Caco-2 (cell line): ENCODE data around the gene MICAL3. TPM values are rescaled to one million over a fixed set of nuclear protein-coding genes. Genes with fewer than 3 reads are reported as not detected.
A peak's percentile ranks its signal among the peaks of the same experiment; 100 is the strongest.

Experiments used
- BruUV-seq: library from RNA; stranded (reverse); fragments of 400-500 nt; replicated peaks from 2 replicates; lab custom pipeline; 2021; lab: Mats Ljungman, UMichigan
- CTCF ChIA-PET: fragments of 300-600 bp; sonication (Branson Sonifier 250); formaldehyde crosslinking; loops from one replicate; lab custom pipeline; 2022; ENCODE audit warnings: antibody characterized with exemption; lab: Charles Lee
- POLR2A ChIA-PET: fragments of 300-600 bp; sonication (Branson Sonifier 250); formaldehyde crosslinking; loops from one replicate; lab custom pipeline; 2022; ENCODE audit warnings: antibody characterized with exemption; lab: Charles Lee
- DNase-seq, 2 experiments: peaks; one replicate each; pipeline versions ENCODE4 v3.0.0 to v3.0.0-alpha.2; 2020 to 2022
- H3K27me3 ChIP-seq: replicated peaks from 2 replicates; pipeline ENCODE4 v1.6.0; 2011; ENCODE audit warnings: low read length; ENCODE audit not compliant: control insufficient read depth, insufficient read depth
- H3K36me3 ChIP-seq: 2 replicates; pipeline ENCODE4 v1.5.1; 2011; ENCODE audit warnings: low read length; ENCODE audit not compliant: control insufficient read depth, insufficient read depth
- H3K4me1 ChIP-seq: fragments of 250-450 bp; sonication (Bioruptor Pico); 2 replicates; pipeline ENCODE4 v1.5.1; 2020; ENCODE audit warnings: mild to moderate bottlenecking
- H3K4me3 ChIP-seq: 2 replicates; pipeline ENCODE4 v1.5.1; 2011; ENCODE audit warnings: low read depth, mild to moderate bottlenecking, control low read depth, low read length
- H3K9me3 ChIP-seq: fragments of 250-450 bp; sonication (Bioruptor Pico); 2 replicates; pipeline ENCODE4 v1.5.1; 2020; ENCODE audit warnings: mild to moderate bottlenecking, moderate library complexity
- H3K27ac Mint-ChIP-seq: one replicate; pipeline ENCODE4 v1.8.0; 2022; ENCODE audit warnings: mixed read lengths; ENCODE audit not compliant: unreplicated experiment
- H3K27me3 Mint-ChIP-seq: one replicate; pipeline ENCODE4 v1.8.0; 2022; ENCODE audit warnings: mixed read lengths; ENCODE audit not compliant: insufficient read depth, unreplicated experiment
- H3K36me3 Mint-ChIP-seq: one replicate; pipeline ENCODE4 v1.8.0; 2022; ENCODE audit warnings: mild to moderate bottlenecking, mixed read lengths; ENCODE audit not compliant: insufficient read depth, unreplicated experiment
- H3K4me1 Mint-ChIP-seq: one replicate; pipeline ENCODE4 v1.8.0; 2022; ENCODE audit warnings: low read depth, mixed read lengths; ENCODE audit not compliant: unreplicated experiment
- H3K4me3 Mint-ChIP-seq: one replicate; pipeline ENCODE4 v1.8.0; 2022; ENCODE audit warnings: mild to moderate bottlenecking, moderate library complexity, mixed read lengths; ENCODE audit not compliant: unreplicated experiment
- H3K9me3 Mint-ChIP-seq: one replicate; pipeline ENCODE4 v1.8.0; 2022; ENCODE audit warnings: mixed read lengths; ENCODE audit not compliant: unreplicated experiment
- CTCF ChIP-seq, 2 experiments: fragments of 200-600 bp in 1 of 2; IDR thresholded peaks; 1 replicate in 1 of 2; 2 replicates in 1 of 2; pipeline versions ENCODE4 v1.5.1 to v1.8.0; 2011 to 2022; ENCODE audit warnings: antibody characterized with exemption in 1 of 2, control low read depth in 1 of 2, inconsistent platforms in 1 of 2, low read depth in 1 of 2, low read length in 1 of 2, mild to moderate bottlenecking in 1 of 2, moderate library complexity in 1 of 2; ENCODE audit not compliant: insufficient read depth in 1 of 2, severe bottlenecking in 1 of 2, unreplicated experiment in 1 of 2
- intact Hi-C: fragments of 100-400 bp; cut with micrococcal nuclease; formaldehyde crosslinking; loops from one replicate; pipeline ENCODE4 v1.10.0; 2022; ENCODE audit not compliant: unreplicated experiment
- total RNA-seq: library from RNA; stranded (reverse); gene quantifications from 2 replicates; pipeline ENCODE4 v1.2.3, GENCODE V29; 2022

MICAL3 gene
- total RNA-seq, 1 experiment from 2014 or later, result 65.6 TPM

GRCh38 chr22:18063306-18063705 lies 38.9 kb upstream of the MICAL3 start:
- H3K4me3 ChIP-seq, result no peak overlapping the region
- DNase-seq, result no peak
- H3K4me1 Mint-ChIP-seq, result peaks cover 40% of the 10 kb centered on the region
- peaks cover 57% of the 10 kb centered on the region for H3K4me1 ChIP-seq
- H3K27me3 ChIP-seq, result no peaks in the 10 kb centered on the region
- POLR2A ChIA-PET, result no interaction called here
- BruUV-seq, result no TSS peak
- no peak overlapping the region for H3K4me3 Mint-ChIP-seq
- H3K9me3 Mint-ChIP-seq, result peaks cover 19% of the 10 kb centered on the region
- no peak overlapping the region for H3K27ac Mint-ChIP-seq
- no peak for TF ChIP-seq CTCF (IDR thresholded peaks at IDR 0.05; ENCODE audit: insufficient read depth in 1 of 2, low read depth in 1 of 2, low read length in 1 of 2, severe bottlenecking in 1 of 2, unreplicated experiment in 1 of 2)
- H3K36me3 ChIP-seq, result no peaks in the 10 kb centered on the region
- CTCF ChIA-PET, result interaction anchor here (0.9 to 1.3 kb wide), 2 partner anchors 13 to 233 kb away, joined by 3 to 4 read pairs; no protein-coding TSS in a partner anchor
- H3K36me3 Mint-ChIP-seq, result no peaks in the 10 kb centered on the region
- intact Hi-C loops, result loop anchor here (5.0 kb wide), 1 partner anchor 41 kb away; the partner anchor contains the start of gene MICAL3
- no peaks in the 10 kb centered on the region for H3K9me3 ChIP-seq
- H3K27me3 Mint-ChIP-seq, result no peaks in the 10 kb centered on the region

GRCh38 chr22:18062421-18062820 lies 38.1 kb upstream of the MICAL3 start:
- ChIA-PET POLR2A (interaction anchor here (0.6 kb wide), 1 partner anchor 12 kb away, joined by 11 read pairs; no protein-coding TSS in a partner anchor), CTCF (interaction anchor here (0.9 to 1.3 kb wide), 2 partner anchors 14 to 232 kb away, joined by 3 to 4 read pairs; no protein-coding TSS in a partner anchor)
- Mint-ChIP-seq H3K27ac (peak overlapping the region; percentile 40), H3K4me3 (no peak overlapping the region), H3K36me3 (no peaks in the 10 kb centered on the region), H3K9me3 (peaks cover 17% of the 10 kb centered on the region), H3K27me3 (no peaks in the 10 kb centered on the region), H3K4me1 (peaks cover 36% of the 10 kb centered on the region)
- Histone ChIP-seq H3K9me3 (no peaks in the 10 kb centered on the region), H3K36me3 (no peaks in the 10 kb centered on the region), H3K4me1 (peaks cover 60% of the 10 kb centered on the region), H3K27me3 (no peaks in the 10 kb centered on the region), H3K4me3 (no peak overlapping the region)
- BruUV-seq, result no TSS peak
- intact Hi-C loops, result loop anchor here (5.0 kb wide), 1 partner anchor 40 kb away; the partner anchor contains the start of gene MICAL3
- no peak for TF ChIP-seq CTCF (IDR thresholded peaks at IDR 0.05; ENCODE audit: insufficient read depth in 1 of 2, low read depth in 1 of 2, low read length in 1 of 2, severe bottlenecking in 1 of 2, unreplicated experiment in 1 of 2)
- DNase-seq, result no peak

- peak overlapping the region; percentile 96 for H3K27ac Mint-ChIP-seq
- H3K9me3 Mint-ChIP-seq, result peaks cover 10% of the 10 kb centered on the region
- H3K27me3 ChIP-seq, result no peaks in the 10 kb centered on the region
- no peak for TF ChIP-seq CTCF (IDR thresholded peaks at IDR 0.05; ENCODE audit: insufficient read depth in 1 of 2, low read depth in 1 of 2, low read length in 1 of 2, severe bottlenecking in 1 of 2, unreplicated experiment in 1 of 2)
- POLR2A ChIA-PET, result interaction anchor here (0.6 to 1.6 kb wide), 7 partner anchors 13 to 993 kb away, joined by 3 to 20 read pairs (median 5); partner anchors contain the start of gene PEX26
- no peaks in the 10 kb centered on the region for H3K36me3 ChIP-seq
- H3K9me3 ChIP-seq, result no peaks in the 10 kb centered on the region
- intact Hi-C loops, result loop anchor here (5.0 kb wide), 1 partner anchor 39 kb away; the partner anchor contains the start of gene MICAL3
- peak overlapping the region; percentile 57 for H3K4me3 Mint-ChIP-seq
- BruUV-seq, result TSS peak; percentile 93
- no peaks in the 10 kb centered on the region for H3K27me3 Mint-ChIP-seq
- CTCF ChIA-PET, result interaction anchor here (0.5 to 1.3 kb wide), 8 partner anchors 8 to 287 kb away, joined by 3 to 17 read pairs (median 4); partner anchors contain the start of genes PEX26 and USP18
- H3K4me1 ChIP-seq, result peaks cover 72% of the 10 kb centered on the region
- H3K4me3 ChIP-seq, result no peak overlapping the region; the same call in 1 of the 2 replicates
- H3K4me1 Mint-ChIP-seq, result peaks cover 32% of the 10 kb centered on the region
- H3K36me3 Mint-ChIP-seq, result no peaks in the 10 kb centered on the region
- peak; percentile 75 to 77 for DNase-seq
Observed at GRCh38 chr22:18060646-18061620, 36.6 kb upstream of the MICAL3 start.
